Ovary (tissue), 9 donors: ENCODE measurements around the gene GEMIN4. TPM values are rescaled to one million over a fixed set of nuclear protein-coding genes. Genes with fewer than 3 reads are reported as not detected.

Experiments
- DNase-seq, 5 donors: peaks; one replicate each; pipeline ENCODE4 v3.0.0-alpha.2; 2019 to 2020
- H3K27ac ChIP-seq, 2 donors: fragments of 200-600 bp; one replicate each; pipeline versions ENCODE4 v1.5.1 to v1.8.0; 2019 to 2022
- H3K27me3 ChIP-seq: fragments of 200-600 bp; one replicate; pipeline ENCODE4 v1.8.0; 2022
- H3K36me3 ChIP-seq: fragments of 200-600 bp; sonication (generic); one replicate; pipeline ENCODE4 v1.5.1; 2019
- H3K4me1 ChIP-seq: one replicate; pipeline ENCODE4 v1.8.1; 2013; ENCODE audit warnings: mild to moderate bottlenecking, moderate library complexity; ENCODE audit not compliant: insufficient read depth
- H3K4me3 ChIP-seq: fragments of 200-600 bp; sonication (generic); one replicate; pipeline ENCODE4 v1.5.1; 2017
- H3K9me3 ChIP-seq, 2 donors: fragments of 200-600 bp in 1 of 2; sonication (generic) in 1 of 2; one replicate each; pipeline versions ENCODE4 v1.5.1 to v1.8.1; 2013 to 2019; ENCODE audit warnings: mild to moderate bottlenecking in 1 of 2, moderate library complexity in 1 of 2
- CTCF ChIP-seq, 3 donors: fragments of 450-650 bp in 2 of 3; fragments of 200-600 bp in 1 of 3; IDR thresholded peaks; one replicate each; pipeline versions ENCODE4 v1.5.1 to v1.8.0; 2016 to 2022; ENCODE audit warnings: antibody characterized with exemption in 3 of 3, mild to moderate bottlenecking in 1 of 3
- EP300 ChIP-seq: sonication (generic); formaldehyde crosslinking; IDR thresholded peaks from one replicate; pipeline ENCODE4 v1.6.1; 2017; ENCODE audit warnings: antibody characterized with exemption
- POLR2A ChIP-seq: fragments of 450-650 bp; IDR thresholded peaks from one replicate; pipeline ENCODE4 v1.6.1; 2017; ENCODE audit warnings: antibody characterized with exemption, mild to moderate bottlenecking, moderate library complexity
- WGBS, 3 donors: extraction: QIAGEN DNeasy Blood & Tissue Kit in 1 of 3; methylation state at CpG; one replicate each; pipeline versions ENCODE4 v1.1.5 to v1.1.7; 2013 to 2017; 5-methylcytosine and 5-hydroxymethylcytosine counted together
- intact Hi-C, 4 donors: fragments of 100-400 bp; cut with DNase I; formaldehyde crosslinking; loops; one replicate each; pipeline versions ENCODE4 v1.11.0 to v1.15.1; 2022 to 2023
- polyA plus RNA-seq, 2 donors: library from polyadenylated mRNA; stranded (reverse); fragments of 200-250 nt in 1 of 2; fragments of 350-450 nt in 1 of 2; fragmentation: Illumina TruSeq in 1 of 2; extraction: RNeasy Lipid Tissue Mini Kit (QIAGEN cat#74804) in 1 of 2; gene quantifications; one replicate each; pipeline ENCODE4 v1.2.3, GENCODE V29; 2013 to 2014
- total RNA-seq, 7 donors: library from RNA; depleted of rRNA in 2 of 7; stranded (reverse); fragments of >200 nt in 2 of 7; fragmentation: NEBNext Ultra II Directional in 3 of 7; extraction: Animal tissue kit (Norgen Biotek cat#: 25700) in 3 of 7; gene quantifications; one replicate each; pipeline versions ENCODE4 v1.1.0 to v1.2.4, GENCODE V29; 2016 to 2023
- donor health status: DM: no; HTN: no; CAD: no; lungs with moderate emphysema.
- donor health status: DM: no; HTN: no; CAD: no.
- donor health status: Bipolar disorder and iron deficiency.
- donor health status: DM: yes; HTN: yes; CAD: no.
- donor health status: DM: no; HTN: no; CAD: no.
- donor health status: DM: yes; HTN: yes; CAD: no.

GEMIN4 gene
- total and polyA plus RNA-seq, 9 donors, result 10.9 to 31.3 (median 21.7) TPM

- no peaks in the 10 kb centered on the region for H3K9me3 ChIP-seq
- intact Hi-C loops, result no loop called here
- no peak for DNase-seq
- H3K4me1 ChIP-seq, result peaks cover 2% of the 10 kb centered on the region
- H3K27me3 ChIP-seq, result no peaks in the 10 kb centered on the region
- H3K4me3 ChIP-seq, result no peak overlapping the region
- no peaks in the 10 kb centered on the region for H3K36me3 ChIP-seq
- TF ChIP-seq CTCF (IDR thresholded peaks at IDR 0.05), result no peak
- no peak for TF ChIP-seq EP300
- no peak for TF ChIP-seq POLR2A
- 94 to 97% (median 97%) methylated on average over 5 of the region's 5 CpGs for WGBS, 3 donors
- no peak overlapping the region for H3K27ac ChIP-seq
Measured at GRCh38 chr17:728911-729310, 23.2 kb downstream of the GEMIN4 start.

- WGBS, 3 donors, result 50 to 72% (median 59%) methylated on average over 20 of the region's 20 CpGs
- Histone ChIP-seq H3K36me3 (no peaks in the 10 kb centered on the region), H3K9me3 (no peaks in the 10 kb centered on the region), H3K4me1 (no peaks in the 10 kb centered on the region), H3K27me3 (no peaks in the 10 kb centered on the region), H3K4me3 (no peak overlapping the region), H3K27ac (no peak overlapping the region)
- TF ChIP-seq EP300 (no peak), POLR2A (no peak), CTCF (IDR thresholded peaks at IDR 0.05) (no peak)
- no peak for DNase-seq
- intact Hi-C loops, result no loop called here
Measured at GRCh38 chr17:726271-726919, 25.7 kb downstream of the GEMIN4 start.

- Histone ChIP-seq H3K9me3 (no peaks in the 10 kb centered on the region), H3K36me3 (no peaks in the 10 kb centered on the region), H3K27ac (no peak overlapping the region), H3K4me1 (no peaks in the 10 kb centered on the region), H3K4me3 (no peak overlapping the region), H3K27me3 (no peaks in the 10 kb centered on the region)
- intact Hi-C loops, result no loop called here
- no peak for DNase-seq
- no peak for TF ChIP-seq CTCF (IDR thresholded peaks at IDR 0.05)
- TF ChIP-seq POLR2A, result no peak
- TF ChIP-seq EP300, result no peak
- 82 to 91% (median 83%) methylated on average over 12 of the region's 12 CpGs for WGBS, 3 donors
Measured at GRCh38 chr17:725746-726145, 26.3 kb downstream of the GEMIN4 start.

- WGBS, 3 donors, result 90 to 97% (median 95%) methylated on average over 14 of the region's 14 CpGs
- Histone ChIP-seq H3K4me1 (no peaks in the 10 kb centered on the region), H3K9me3 (no peaks in the 10 kb centered on the region), H3K36me3 (no peaks in the 10 kb centered on the region), H3K4me3 (no peak overlapping the region), H3K27me3 (no peaks in the 10 kb centered on the region), H3K27ac (no peak overlapping the region)
- intact Hi-C loops, result no loop called here
- DNase-seq, result no peak
- TF ChIP-seq POLR2A (no peak), EP300 (no peak), CTCF (IDR thresholded peaks at IDR 0.05) (no peak)
Measured at GRCh38 chr17:725084-725483, 27.0 kb downstream of the GEMIN4 start.
